ENCODE data around the gene STXBP5L. TPM values are rescaled to one million over a fixed set of nuclear protein-coding genes. Genes with fewer than 3 reads are reported as not detected.
"Not testable (repeated sequence)": the region's sequence is repeated elsewhere in the genome, so short reads cannot be mapped to it uniquely, and the experiment has no call there.

The STXBP5L gene
- total RNA-seq, 1 donor from 2014 or later, result not detected

GRCh38 chr3:121330118-121330517 is 422.1 kb downstream of the STXBP5L start:
- Mint-ChIP-seq H3K9me3 (no peaks in the 10 kb centered on the region), H3K4me1 (ENCODE audit: low read depth) (no peaks in the 10 kb centered on the region), H3K36me3 (ENCODE audit: low read depth) (no peaks in the 10 kb centered on the region), H3K27ac (no peak overlapping the region), H3K27me3 (ENCODE audit: insufficient read depth) (no peaks in the 10 kb centered on the region), H3K4me3 (no peak overlapping the region)
- no peak for DNase-seq (ENCODE audit: low spot score)
- intact Hi-C loops (cut with micrococcal nuclease), result no loop called here

- H3K36me3 Mint-ChIP-seq (ENCODE audit: low read depth), result no peaks in the 10 kb centered on the region
- H3K4me3 Mint-ChIP-seq, result no peak overlapping the region
- no peaks in the 10 kb centered on the region for H3K27me3 Mint-ChIP-seq (ENCODE audit: insufficient read depth)
- H3K27ac Mint-ChIP-seq, result no peak overlapping the region
- intact Hi-C loops (cut with micrococcal nuclease), result no loop called here
- H3K9me3 Mint-ChIP-seq, result no peaks in the 10 kb centered on the region
- no peak for DNase-seq (ENCODE audit: low spot score)
- no peaks in the 10 kb centered on the region for H3K4me1 Mint-ChIP-seq (ENCODE audit: low read depth)
These were observed 422.6 kb downstream of the STXBP5L start for GRCh38 chr3:121330634-121331033.

DNA sequence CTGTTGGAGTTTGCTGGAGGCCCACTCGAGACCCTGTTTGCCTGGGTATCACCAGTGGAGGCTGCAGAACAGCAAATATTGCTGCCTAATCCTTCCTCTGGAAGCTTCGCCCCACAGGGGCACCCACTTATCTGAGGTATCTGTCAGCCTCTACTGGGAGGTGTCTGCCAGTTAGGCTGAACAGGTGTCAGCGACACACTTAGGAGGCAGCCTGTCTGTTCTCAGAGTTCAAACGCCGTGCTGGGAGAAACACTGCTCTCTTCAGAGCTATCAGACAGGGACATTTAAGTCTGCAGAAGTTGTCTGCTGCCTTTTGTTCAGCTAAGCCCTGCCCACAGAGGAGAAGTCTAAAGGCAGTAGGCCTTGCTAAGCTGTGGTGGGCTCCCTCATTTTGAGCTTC is 448.0 kb downstream of the STXBP5L start:
- H3K9me3 Mint-ChIP-seq, result not testable (repeated sequence)

GRCh38 chr3:121362035-121362734 is 454.2 kb downstream of the STXBP5L start:
- intact Hi-C loops (cut with micrococcal nuclease), result no loop called here
- DNase-seq (ENCODE audit: low spot score), result no peak
- Mint-ChIP-seq H3K36me3 (ENCODE audit: low read depth) (no peaks in the 10 kb centered on the region), H3K4me1 (ENCODE audit: low read depth) (no peaks in the 10 kb centered on the region), H3K27me3 (ENCODE audit: insufficient read depth) (peaks cover 2% of the 10 kb centered on the region), H3K9me3 (no peaks in the 10 kb centered on the region), H3K4me3 (no peak overlapping the region), H3K27ac (no peak overlapping the region)

More for the DNA sequence above, 448.0 kb downstream of the STXBP5L start:
- H3K27ac Mint-ChIP-seq; DNase-seq (ENCODE audit: low spot score); H3K4me3 Mint-ChIP-seq; H3K27me3 Mint-ChIP-seq (ENCODE audit: insufficient read depth); H3K36me3 Mint-ChIP-seq (ENCODE audit: low read depth); intact Hi-C loops (cut with micrococcal nuclease); H3K4me1 Mint-ChIP-seq (ENCODE audit: low read depth): not testable (repeated sequence)

DNA sequence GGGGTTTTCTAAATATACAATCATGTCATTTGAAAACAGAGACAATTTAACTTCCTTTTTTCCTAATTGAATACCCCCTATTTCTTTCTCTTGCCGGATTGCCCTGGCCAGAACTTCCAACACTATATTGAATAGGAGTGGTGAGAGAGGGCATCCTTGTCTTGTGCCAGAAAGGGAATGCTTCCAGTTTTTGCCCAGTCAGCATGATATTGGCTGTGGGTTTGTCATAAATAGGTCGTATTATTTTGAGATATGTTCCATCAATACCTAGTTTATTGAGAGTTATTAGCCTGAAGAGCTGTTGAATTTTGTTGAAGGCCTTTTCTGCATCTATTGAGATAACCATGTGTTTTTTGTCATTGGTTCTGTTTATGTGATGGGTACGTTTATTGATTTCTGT is 480.3 kb downstream of the STXBP5L start:
- H3K36me3 Mint-ChIP-seq (ENCODE audit: low read depth); H3K4me1 Mint-ChIP-seq (ENCODE audit: low read depth); DNase-seq (ENCODE audit: low spot score); H3K27me3 Mint-ChIP-seq (ENCODE audit: insufficient read depth); H3K9me3 Mint-ChIP-seq; intact Hi-C loops (cut with micrococcal nuclease); H3K4me3 Mint-ChIP-seq; H3K27ac Mint-ChIP-seq: not testable (repeated sequence)

DNA sequence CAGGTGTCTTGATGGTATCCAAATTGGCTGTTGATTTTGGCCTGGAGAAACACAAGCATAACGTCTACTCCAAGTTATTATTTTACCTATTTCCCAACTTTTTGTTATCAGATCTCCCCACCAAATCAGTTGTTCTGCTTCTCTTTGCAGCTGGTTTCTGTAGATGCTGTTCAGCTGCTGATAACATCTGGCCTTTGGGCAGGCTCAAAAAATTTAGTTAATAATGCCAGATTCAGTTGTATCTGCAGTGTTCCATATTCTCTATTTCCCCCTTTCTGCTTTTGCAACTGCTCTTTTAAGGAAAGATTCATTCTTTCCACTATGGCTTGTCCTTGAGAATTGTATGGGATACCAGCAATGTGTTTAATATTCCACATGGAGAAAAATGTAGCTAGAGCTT is 488.0 kb downstream of the STXBP5L start:
- H3K27ac Mint-ChIP-seq; DNase-seq (ENCODE audit: low spot score); H3K4me3 Mint-ChIP-seq; H3K9me3 Mint-ChIP-seq; H3K27me3 Mint-ChIP-seq (ENCODE audit: insufficient read depth); H3K4me1 Mint-ChIP-seq (ENCODE audit: low read depth); H3K36me3 Mint-ChIP-seq (ENCODE audit: low read depth); intact Hi-C loops (cut with micrococcal nuclease): not testable (repeated sequence)

- H3K9me3 Mint-ChIP-seq; H3K27me3 Mint-ChIP-seq (ENCODE audit: insufficient read depth); H3K36me3 Mint-ChIP-seq (ENCODE audit: low read depth); H3K27ac Mint-ChIP-seq; H3K4me1 Mint-ChIP-seq (ENCODE audit: low read depth); H3K4me3 Mint-ChIP-seq; intact Hi-C loops (cut with micrococcal nuclease); DNase-seq (ENCODE audit: low spot score): not testable (repeated sequence)
These were observed 490.0 kb downstream of the STXBP5L start for GRCh38 chr3:121398051-121398450.

DNA sequence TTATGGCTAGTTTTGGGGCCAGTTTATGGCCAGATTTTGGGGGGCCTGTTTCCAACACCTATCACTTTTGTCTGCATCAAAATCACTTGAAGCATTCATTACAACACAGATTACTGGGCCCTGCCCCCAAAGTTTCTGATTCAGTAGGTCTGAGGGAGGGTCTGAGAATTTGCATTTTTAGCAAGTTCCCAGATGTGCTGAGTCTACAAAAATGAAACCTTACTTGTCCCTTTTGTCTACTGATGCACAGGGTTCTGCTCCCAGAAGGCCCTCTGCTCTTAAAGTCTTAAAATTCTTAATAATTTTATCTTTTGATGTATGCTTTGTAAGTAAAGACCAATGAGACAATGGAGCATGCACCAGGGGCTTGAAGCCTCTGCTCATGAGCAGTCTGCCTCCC is 491.8 kb downstream of the STXBP5L start:
- H3K9me3 Mint-ChIP-seq, result no peaks in the 10 kb centered on the region
- H3K36me3 Mint-ChIP-seq (ENCODE audit: low read depth), result no peaks in the 10 kb centered on the region
- intact Hi-C loops (cut with micrococcal nuclease), result no loop called here
- no peak overlapping the region for H3K4me3 Mint-ChIP-seq
- H3K27me3 Mint-ChIP-seq (ENCODE audit: insufficient read depth), result peaks cover 7% of the 10 kb centered on the region
- DNase-seq (ENCODE audit: low spot score), result no peak
- H3K27ac Mint-ChIP-seq, result no peak overlapping the region
- no peaks in the 10 kb centered on the region for H3K4me1 Mint-ChIP-seq (ENCODE audit: low read depth)

DNA sequence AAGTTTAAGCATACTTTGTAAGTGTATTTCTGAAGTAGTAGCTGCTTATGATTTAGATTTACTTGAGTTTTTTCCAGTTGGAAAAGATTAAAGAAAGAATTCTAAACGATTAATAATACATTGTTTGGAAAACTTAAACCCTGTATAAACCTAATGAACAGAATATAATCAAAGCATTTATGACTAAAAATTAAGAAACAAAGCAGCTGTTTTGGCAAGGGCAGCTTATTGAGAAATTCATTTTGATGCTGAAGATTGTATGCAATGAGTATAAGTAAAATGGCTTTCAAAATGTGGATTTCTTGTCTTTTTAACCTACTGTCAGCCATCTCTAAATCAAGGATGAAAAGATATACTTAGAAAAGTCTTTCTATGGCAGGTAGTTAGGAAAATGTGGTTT is 497.6 kb downstream of the STXBP5L start:
- H3K27ac Mint-ChIP-seq, result no peak overlapping the region
- H3K4me1 Mint-ChIP-seq (ENCODE audit: low read depth), result no peaks in the 10 kb centered on the region
- H3K27me3 Mint-ChIP-seq (ENCODE audit: insufficient read depth), result no peaks in the 10 kb centered on the region
- no peak overlapping the region for H3K4me3 Mint-ChIP-seq
- intact Hi-C loops (cut with micrococcal nuclease), result no loop called here
- no peak for DNase-seq (ENCODE audit: low spot score)
- H3K9me3 Mint-ChIP-seq, result no peaks in the 10 kb centered on the region
- no peaks in the 10 kb centered on the region for H3K36me3 Mint-ChIP-seq (ENCODE audit: low read depth)

DNA sequence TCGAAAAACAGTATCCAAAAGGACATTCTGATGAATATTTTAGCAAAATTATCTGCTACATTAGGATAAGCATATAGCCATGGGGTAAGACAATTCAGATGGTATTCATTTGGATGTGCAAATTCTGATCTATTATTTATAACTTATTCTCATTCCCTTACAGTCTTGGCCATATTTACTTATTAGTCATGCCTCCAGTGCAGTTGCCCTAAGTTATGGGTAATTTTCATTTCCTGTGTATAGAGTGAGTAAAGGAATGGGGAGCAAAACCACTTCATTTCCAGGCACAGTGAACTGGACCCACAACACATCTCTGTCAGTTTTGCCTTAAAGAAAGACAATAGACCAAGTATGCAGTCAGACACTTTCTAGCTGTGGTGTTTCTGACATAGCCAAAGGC is 503.5 kb downstream of the STXBP5L start:
- intact Hi-C loops (cut with micrococcal nuclease), result no loop called here
- H3K27me3 Mint-ChIP-seq (ENCODE audit: insufficient read depth), result no peaks in the 10 kb centered on the region
- no peak overlapping the region for H3K27ac Mint-ChIP-seq

DNA sequence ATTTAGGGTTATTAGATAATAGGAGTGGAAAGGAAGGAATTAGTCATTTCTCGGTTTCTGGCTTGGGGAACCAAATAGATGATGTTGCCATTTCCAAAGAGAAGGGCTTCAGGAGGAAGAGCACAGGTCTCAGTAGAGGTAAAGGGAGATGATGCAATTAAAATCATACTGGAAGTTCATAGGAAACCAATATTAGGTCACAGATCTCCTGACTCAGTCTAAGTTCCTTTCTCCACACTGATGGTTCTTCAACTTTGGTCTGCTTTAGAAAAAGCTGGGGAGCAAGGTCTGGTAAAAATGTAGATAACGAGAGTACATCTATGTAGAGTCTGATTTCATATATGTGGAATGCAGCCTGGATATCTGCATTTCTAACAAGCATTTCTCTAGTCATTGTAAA is 506.9 kb downstream of the STXBP5L start:
- Mint-ChIP-seq H3K4me1 (ENCODE audit: low read depth) (no peaks in the 10 kb centered on the region), H3K36me3 (ENCODE audit: low read depth) (peaks cover 6% of the 10 kb centered on the region), H3K9me3 (no peaks in the 10 kb centered on the region), H3K27me3 (ENCODE audit: insufficient read depth) (no peaks in the 10 kb centered on the region), H3K27ac (no peak overlapping the region), H3K4me3 (no peak overlapping the region)
- intact Hi-C loops (cut with micrococcal nuclease), result no loop called here
- DNase-seq (ENCODE audit: low spot score), result no peak

More for the DNA sequence above, 503.5 kb downstream of the STXBP5L start:
- Mint-ChIP-seq H3K36me3 (ENCODE audit: low read depth) (no peaks in the 10 kb centered on the region), H3K4me1 (ENCODE audit: low read depth) (no peaks in the 10 kb centered on the region), H3K4me3 (no peak overlapping the region), H3K9me3 (no peaks in the 10 kb centered on the region)
- no peak for DNase-seq (ENCODE audit: low spot score)

DNA sequence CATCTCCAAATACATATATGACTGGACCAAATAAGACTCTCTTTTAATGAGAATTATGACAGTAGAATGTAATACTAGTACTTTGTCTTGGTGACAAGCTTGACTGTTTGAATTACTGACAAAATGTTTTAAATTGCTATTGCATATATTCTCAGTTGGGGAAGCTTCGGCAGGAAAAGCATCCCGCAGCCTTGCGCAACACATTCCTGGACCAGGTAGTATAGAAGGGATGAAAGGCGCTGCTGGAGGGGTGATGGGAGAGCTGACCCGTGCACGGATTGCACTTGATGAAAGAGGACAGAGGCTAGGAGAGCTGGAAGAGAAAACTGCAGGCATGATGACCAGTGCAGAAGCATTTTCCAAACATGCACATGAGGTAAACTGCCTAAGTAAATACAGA is 510.2 kb downstream of the STXBP5L start:
- intact Hi-C loops (cut with micrococcal nuclease), result no loop called here
- Mint-ChIP-seq H3K27ac (no peak overlapping the region), H3K36me3 (ENCODE audit: low read depth) (peaks cover 8% of the 10 kb centered on the region), H3K4me1 (ENCODE audit: low read depth) (no peaks in the 10 kb centered on the region), H3K27me3 (ENCODE audit: insufficient read depth) (no peaks in the 10 kb centered on the region), H3K4me3 (no peak overlapping the region), H3K9me3 (no peaks in the 10 kb centered on the region)
- DNase-seq (ENCODE audit: low spot score), result no peak

DNA sequence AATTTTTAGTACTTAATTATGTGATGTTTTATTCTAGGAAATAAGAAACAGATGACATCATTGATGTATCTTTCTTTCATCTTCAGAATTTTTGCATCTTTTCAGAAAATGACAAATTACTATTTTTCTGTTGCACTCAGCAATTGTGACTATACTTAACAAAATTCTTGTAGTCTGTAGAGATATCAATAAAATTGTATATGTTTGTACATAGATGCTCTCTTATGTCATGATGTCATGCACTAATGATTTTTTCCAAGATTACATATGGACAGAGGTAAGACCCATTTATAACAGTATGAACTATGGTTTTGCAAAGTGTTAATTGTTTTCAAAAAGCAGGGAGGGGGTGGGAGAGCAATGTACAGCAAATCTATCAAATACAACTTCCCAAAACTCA is 516.5 kb downstream of the STXBP5L start:
- Mint-ChIP-seq H3K4me3 (no peak overlapping the region), H3K4me1 (ENCODE audit: low read depth) (no peaks in the 10 kb centered on the region), H3K9me3 (no peaks in the 10 kb centered on the region), H3K27me3 (ENCODE audit: insufficient read depth) (no peaks in the 10 kb centered on the region), H3K27ac (no peak overlapping the region), H3K36me3 (ENCODE audit: low read depth) (peaks cover 16% of the 10 kb centered on the region)
- intact Hi-C loops (cut with micrococcal nuclease), result no loop called here
- DNase-seq (ENCODE audit: low spot score), result no peak

DNA sequence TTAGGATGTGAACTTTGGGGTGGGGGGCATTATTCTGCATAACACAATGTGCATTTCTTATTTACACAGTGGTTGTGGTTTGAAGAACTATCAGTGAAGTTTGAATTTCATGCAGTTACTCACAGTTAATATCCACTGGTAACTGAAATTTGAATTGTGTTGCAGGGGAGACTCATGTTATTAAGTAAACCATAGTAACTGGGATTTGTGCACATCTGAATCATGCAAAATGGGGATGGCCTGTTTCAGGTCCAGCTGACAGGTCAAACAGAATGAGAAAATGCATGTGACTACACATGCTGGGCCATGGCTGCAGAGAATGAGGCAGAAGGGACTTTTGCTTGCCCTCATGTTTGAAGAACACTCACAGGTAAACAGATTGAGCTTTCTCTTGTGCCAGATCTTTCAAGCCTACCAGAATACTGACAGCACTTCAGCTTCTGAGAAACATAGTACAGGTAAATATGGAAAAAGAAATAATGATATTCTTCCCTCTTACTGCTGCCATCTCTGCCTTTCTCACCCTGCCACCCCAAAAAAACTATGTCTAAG is 522.7 kb downstream of the STXBP5L start:
- Mint-ChIP-seq H3K4me1 (ENCODE audit: low read depth) (peaks cover 30% of the 10 kb centered on the region), H3K27me3 (ENCODE audit: insufficient read depth) (no peaks in the 10 kb centered on the region), H3K36me3 (ENCODE audit: low read depth) (peaks cover 42% of the 10 kb centered on the region), H3K9me3 (no peaks in the 10 kb centered on the region), H3K27ac (no peak overlapping the region), H3K4me3 (no peak overlapping the region)
- DNase-seq (ENCODE audit: low spot score), result no peak
- intact Hi-C loops (cut with micrococcal nuclease), result loop anchor here (10.0 kb wide), 3 partner anchors 314 to 1086 kb away; partner anchors contain the start of genes GOLGB1 and LRRC58
